ENCODE measurements around the gene COLQ.

Gene COLQ

GRCh38 chr3:15431256-15431837, 90.2 kb downstream of the COLQ start:
- no peak overlapping the region for H3K4me3 ChIP-seq (ENCODE audit: low read depth, low read length)
- TF ChIP-seq, protein P1, sequence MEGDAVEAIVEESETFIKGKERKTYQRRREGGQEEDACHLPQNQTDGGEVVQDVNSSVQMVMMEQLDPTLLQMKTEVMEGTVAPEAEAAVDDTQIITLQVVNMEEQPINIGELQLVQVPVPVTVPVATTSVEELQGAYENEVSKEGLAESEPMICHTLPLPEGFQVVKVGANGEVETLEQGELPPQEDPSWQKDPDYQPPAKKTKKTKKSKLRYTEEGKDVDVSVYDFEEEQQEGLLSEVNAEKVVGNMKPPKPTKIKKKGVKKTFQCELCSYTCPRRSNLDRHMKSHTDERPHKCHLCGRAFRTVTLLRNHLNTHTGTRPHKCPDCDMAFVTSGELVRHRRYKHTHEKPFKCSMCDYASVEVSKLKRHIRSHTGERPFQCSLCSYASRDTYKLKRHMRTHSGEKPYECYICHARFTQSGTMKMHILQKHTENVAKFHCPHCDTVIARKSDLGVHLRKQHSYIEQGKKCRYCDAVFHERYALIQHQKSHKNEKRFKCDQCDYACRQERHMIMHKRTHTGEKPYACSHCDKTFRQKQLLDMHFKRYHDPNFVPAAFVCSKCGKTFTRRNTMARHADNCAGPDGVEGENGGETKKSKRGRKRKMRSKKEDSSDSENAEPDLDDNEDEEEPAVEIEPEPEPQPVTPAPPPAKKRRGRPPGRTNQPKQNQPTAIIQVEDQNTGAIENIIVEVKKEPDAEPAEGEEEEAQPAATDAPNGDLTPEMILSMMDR (IDR thresholded peaks at IDR 0.05; ENCODE audit: borderline replicate concordance, insufficient read depth, low read depth, low read length): no peak

GRCh38 chr3:15430624-15431023, 90.9 kb downstream of the COLQ start:
- TF ChIP-seq, protein P1 (IDR thresholded peaks at IDR 0.05; ENCODE audit: borderline replicate concordance, insufficient read depth, low read depth, low read length): no peak
- no peak overlapping the region for H3K4me3 ChIP-seq (ENCODE audit: low read depth, low read length)

DNA sequence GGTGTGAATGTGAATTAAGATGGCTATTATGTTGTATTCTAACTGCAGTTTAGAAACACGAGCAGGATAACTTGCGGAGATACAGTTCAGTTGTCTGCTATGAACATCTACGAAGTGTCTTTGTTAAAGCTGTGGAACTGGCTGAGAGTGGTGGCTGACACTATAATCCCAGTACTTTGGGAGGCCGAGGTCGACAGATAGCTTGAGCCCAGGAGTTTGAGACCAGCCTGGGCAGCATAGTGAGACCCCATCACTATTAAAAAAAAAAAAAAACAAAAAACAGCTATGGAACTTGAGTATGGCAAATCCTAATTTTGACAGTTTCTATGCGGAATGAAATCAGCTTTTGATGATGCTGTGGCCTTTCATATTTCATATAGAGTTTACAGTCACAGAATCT, 92.4 kb downstream of the COLQ start:
- H3K4me3 ChIP-seq (ENCODE audit: low read depth, low read length): peak overlapping the region; percentile 17
- TF ChIP-seq, protein P1 (IDR thresholded peaks at IDR 0.05; ENCODE audit: borderline replicate concordance, insufficient read depth, low read depth, low read length): no peak

DNA sequence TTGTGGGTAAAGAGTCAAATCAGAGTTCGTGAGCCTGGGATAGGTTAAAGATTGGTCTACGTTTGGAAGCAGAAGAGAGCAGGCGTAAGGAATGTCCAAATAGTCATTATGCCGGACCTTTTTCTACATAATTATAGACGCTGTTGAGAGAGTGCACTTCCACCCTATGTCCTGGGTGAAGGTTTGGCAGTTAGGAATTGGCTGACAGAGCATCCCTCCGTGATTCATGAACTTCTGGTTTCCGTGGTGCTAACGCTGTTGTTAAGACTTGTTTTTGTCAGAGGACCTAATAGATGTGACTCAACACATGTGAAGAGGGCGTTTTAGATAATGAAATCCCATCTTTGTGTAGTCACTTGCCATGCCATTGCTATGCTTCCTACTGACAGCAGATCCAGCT, 93.0 kb downstream of the COLQ start:
- TF ChIP-seq, protein P1 (IDR thresholded peaks at IDR 0.05; ENCODE audit: borderline replicate concordance, insufficient read depth, low read depth, low read length): no peak
- H3K4me3 ChIP-seq (ENCODE audit: low read depth, low read length): peak overlapping the region; percentile 84

- TF ChIP-seq, protein P1 (IDR thresholded peaks at IDR 0.05; ENCODE audit: borderline replicate concordance, insufficient read depth, low read depth, low read length): no peak
- H3K4me3 ChIP-seq (ENCODE audit: low read depth, low read length): peak overlapping the region; percentile 84
Observed at GRCh38 chr3:15427981-15428380, 93.5 kb downstream of the COLQ start.

GRCh38 chr3:15427182-15427880, 94.2 kb downstream of the COLQ start, which contains the start of the genes EAF1 and METTL6:
TSS of gene EAF1 (plus strand) at chr3:15427598. CDS start at chr3:15427780, 182 bp downstream.
TSS of gene METTL6 (minus strand) at chr3:15427544. CDS start at chr3:15426511, 1,033 bp downstream.
- TF ChIP-seq, protein P1 (IDR thresholded peaks at IDR 0.05; ENCODE audit: borderline replicate concordance, insufficient read depth, low read depth, low read length): peak; percentile 23; the same call in 1 of the 2 replicates
- peak within 1 kb of the TSS; percentile 84 for H3K4me3 ChIP-seq (ENCODE audit: low read depth, low read length)

All from GM12875 (cell line).